HepG2 (cell line): Measurements from ENCODE around the gene VAMP4. TPM values are rescaled to one million over a fixed set of nuclear protein-coding genes. Genes with fewer than 3 reads are reported as not detected.

Experiments used
- KMT2A ChIP-seq: sonication (generic); formaldehyde crosslinking; IDR thresholded peaks from 2 replicates; pipeline ENCODE4 v1.4.0; 2020; ENCODE audit warnings: missing genetic modification reagents
- POLR2AphosphoS5 ChIP-seq: IDR thresholded peaks from 2 replicates; pipeline ENCODE4 v1.6.1; 2012; ENCODE audit warnings: low read depth, low read length
- RFXANK ChIP-seq: IDR thresholded peaks from 2 replicates; pipeline ENCODE4 v1.6.1; 2016
- TBX3 ChIP-seq: fragments of 450-650 bp; IDR thresholded peaks from 2 replicates; pipeline ENCODE4 v1.6.1; 2017; ENCODE audit warnings: antibody characterized with exemption, mild to moderate bottlenecking, inconsistent platforms, borderline replicate concordance
- ZC3H13 ChIP-seq: sonication (generic); formaldehyde crosslinking; IDR thresholded peaks from 2 replicates; pipeline ENCODE4 v1.8.1; 2023; ENCODE audit warnings: mild to moderate bottlenecking, missing genetic modification reagents, moderate library complexity
- ZNF326 ChIP-seq: sonication (generic); formaldehyde crosslinking; IDR thresholded peaks from 2 replicates; pipeline ENCODE4 v1.4.0; 2020; ENCODE audit warnings: missing genetic modification reagents, borderline replicate concordance
- ZNF367 ChIP-seq: sonication (generic); formaldehyde crosslinking; IDR thresholded peaks from 2 replicates; pipeline ENCODE4 v1.4.0; 2020; ENCODE audit warnings: missing genetic modification reagents, borderline replicate concordance
- ZNF484 ChIP-seq: sonication (generic); formaldehyde crosslinking; IDR thresholded peaks from 2 replicates; pipeline ENCODE4 v1.5.1; 2020; ENCODE audit warnings: mild to moderate bottlenecking, low read depth, missing genetic modification reagents, borderline replicate concordance
- polyA plus RNA-seq, 8 experiments: library from polyadenylated mRNA; depleted of rRNA in 3 of 8; stranded (reverse) in 7 of 8; unstranded in 1 of 8; fragments of >200 nt; fragmentation: Illumina TruSeq in 4 of 8; extraction: Trizol in 4 of 8; gene quantifications; 2 replicates each; pipeline versions ENCODE4 v1.2.1 to v1.2.3, GENCODE V29; 2011 to 2016; ENCODE audit warnings: low read depth in 4 of 8, missing spikeins in 1 of 8, mixed read lengths in 1 of 8; ENCODE audit not compliant: insufficient read depth in 1 of 8
- total RNA-seq, 5 experiments: library from RNA; depleted of rRNA; stranded (reverse); fragments of >200 nt; fragmentation: Illumina TruSeq; extraction: Trizol; gene quantifications; 2 replicates each; pipeline ENCODE4 v1.2.3, GENCODE V29; 2016; ENCODE audit warnings: low read depth in 1 of 5
- TF ChIP-seq, protein P1 (sequence below): sonication (generic); formaldehyde crosslinking; IDR thresholded peaks from one replicate; pipeline ENCODE4 v1.5.1; 2020; ENCODE audit warnings: mild to moderate bottlenecking, missing genetic modification reagents; ENCODE audit errors: not compliant biosample characterization
- TF ChIP-seq, protein P2 (sequence below): sonication (generic); formaldehyde crosslinking; IDR thresholded peaks from 2 replicates; pipeline ENCODE4 v1.4.0; 2020; ENCODE audit warnings: missing genetic modification reagents
- TF ChIP-seq, protein P3 (sequence below): sonication (generic); formaldehyde crosslinking; IDR thresholded peaks from 2 replicates; pipeline ENCODE4 v1.4.0; 2020; ENCODE audit warnings: missing genetic modification reagents
- TF ChIP-seq, protein P4 (sequence below): sonication (generic); formaldehyde crosslinking; IDR thresholded peaks from 2 replicates; pipeline ENCODE4 v1.4.0; 2020; ENCODE audit warnings: missing genetic modification reagents, borderline replicate concordance
- TF ChIP-seq, protein P5 (sequence below): sonication (generic); formaldehyde crosslinking; IDR thresholded peaks from 2 replicates; pipeline ENCODE4 v1.8.0; 2022; ENCODE audit warnings: mild to moderate bottlenecking, missing genetic modification reagents, moderate library complexity
- TF ChIP-seq, protein P6 (sequence below), 2 experiments: sonication (generic) in 1 of 2; formaldehyde crosslinking in 1 of 2; IDR thresholded peaks; 2 replicates each; pipeline versions ENCODE4 v1.4.0 to v1.6.1; 2018 to 2020; ENCODE audit warnings: missing genetic modification reagents in 2 of 2, borderline replicate concordance in 1 of 2, low read depth in 1 of 2, mild to moderate bottlenecking in 1 of 2, missing biosample characterization in 1 of 2

VAMP4 gene
- total and polyA plus RNA-seq, 2 of the 13 experiments (the other 11 are each of a cell fraction or from before 2014, with no cell fraction given), result 1.4 to 2.0 TPM

DNA sequence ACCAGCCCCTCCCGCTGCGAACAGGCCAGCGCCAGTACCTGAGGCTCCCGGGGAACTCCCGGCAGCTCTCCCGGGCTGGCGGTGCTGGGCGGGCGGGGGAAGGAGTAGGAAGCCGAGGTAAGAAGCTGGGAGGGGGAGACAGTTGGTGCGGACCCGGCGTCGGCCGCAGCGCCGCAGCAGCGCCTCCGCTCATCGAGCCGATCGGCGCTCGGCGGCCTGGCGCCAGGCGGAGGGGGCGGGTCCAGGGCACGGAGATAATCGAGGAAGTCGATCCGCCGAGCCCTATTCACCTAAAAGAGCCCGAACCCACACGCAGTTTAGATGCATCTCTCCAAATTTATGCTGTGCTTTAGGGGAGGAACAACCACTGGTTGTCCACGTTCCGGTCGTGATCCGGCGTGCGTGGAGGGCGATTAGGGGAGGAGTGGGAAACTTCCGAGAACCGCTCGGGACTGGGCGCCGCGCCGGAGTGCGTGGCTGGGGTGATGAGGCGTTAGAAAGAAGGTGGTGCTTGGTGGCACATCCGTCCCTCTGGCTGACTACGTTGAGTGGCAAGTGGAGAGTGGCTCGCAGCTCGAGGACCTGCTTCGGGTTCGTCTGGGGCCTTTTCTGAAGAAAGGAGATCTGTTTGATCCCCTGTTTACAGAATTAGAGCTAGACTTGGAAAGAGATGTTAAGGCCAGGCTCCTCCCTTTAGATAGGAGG, at the start of gene VAMP4 (continued):
- TF ChIP-seq, protein P1, sequence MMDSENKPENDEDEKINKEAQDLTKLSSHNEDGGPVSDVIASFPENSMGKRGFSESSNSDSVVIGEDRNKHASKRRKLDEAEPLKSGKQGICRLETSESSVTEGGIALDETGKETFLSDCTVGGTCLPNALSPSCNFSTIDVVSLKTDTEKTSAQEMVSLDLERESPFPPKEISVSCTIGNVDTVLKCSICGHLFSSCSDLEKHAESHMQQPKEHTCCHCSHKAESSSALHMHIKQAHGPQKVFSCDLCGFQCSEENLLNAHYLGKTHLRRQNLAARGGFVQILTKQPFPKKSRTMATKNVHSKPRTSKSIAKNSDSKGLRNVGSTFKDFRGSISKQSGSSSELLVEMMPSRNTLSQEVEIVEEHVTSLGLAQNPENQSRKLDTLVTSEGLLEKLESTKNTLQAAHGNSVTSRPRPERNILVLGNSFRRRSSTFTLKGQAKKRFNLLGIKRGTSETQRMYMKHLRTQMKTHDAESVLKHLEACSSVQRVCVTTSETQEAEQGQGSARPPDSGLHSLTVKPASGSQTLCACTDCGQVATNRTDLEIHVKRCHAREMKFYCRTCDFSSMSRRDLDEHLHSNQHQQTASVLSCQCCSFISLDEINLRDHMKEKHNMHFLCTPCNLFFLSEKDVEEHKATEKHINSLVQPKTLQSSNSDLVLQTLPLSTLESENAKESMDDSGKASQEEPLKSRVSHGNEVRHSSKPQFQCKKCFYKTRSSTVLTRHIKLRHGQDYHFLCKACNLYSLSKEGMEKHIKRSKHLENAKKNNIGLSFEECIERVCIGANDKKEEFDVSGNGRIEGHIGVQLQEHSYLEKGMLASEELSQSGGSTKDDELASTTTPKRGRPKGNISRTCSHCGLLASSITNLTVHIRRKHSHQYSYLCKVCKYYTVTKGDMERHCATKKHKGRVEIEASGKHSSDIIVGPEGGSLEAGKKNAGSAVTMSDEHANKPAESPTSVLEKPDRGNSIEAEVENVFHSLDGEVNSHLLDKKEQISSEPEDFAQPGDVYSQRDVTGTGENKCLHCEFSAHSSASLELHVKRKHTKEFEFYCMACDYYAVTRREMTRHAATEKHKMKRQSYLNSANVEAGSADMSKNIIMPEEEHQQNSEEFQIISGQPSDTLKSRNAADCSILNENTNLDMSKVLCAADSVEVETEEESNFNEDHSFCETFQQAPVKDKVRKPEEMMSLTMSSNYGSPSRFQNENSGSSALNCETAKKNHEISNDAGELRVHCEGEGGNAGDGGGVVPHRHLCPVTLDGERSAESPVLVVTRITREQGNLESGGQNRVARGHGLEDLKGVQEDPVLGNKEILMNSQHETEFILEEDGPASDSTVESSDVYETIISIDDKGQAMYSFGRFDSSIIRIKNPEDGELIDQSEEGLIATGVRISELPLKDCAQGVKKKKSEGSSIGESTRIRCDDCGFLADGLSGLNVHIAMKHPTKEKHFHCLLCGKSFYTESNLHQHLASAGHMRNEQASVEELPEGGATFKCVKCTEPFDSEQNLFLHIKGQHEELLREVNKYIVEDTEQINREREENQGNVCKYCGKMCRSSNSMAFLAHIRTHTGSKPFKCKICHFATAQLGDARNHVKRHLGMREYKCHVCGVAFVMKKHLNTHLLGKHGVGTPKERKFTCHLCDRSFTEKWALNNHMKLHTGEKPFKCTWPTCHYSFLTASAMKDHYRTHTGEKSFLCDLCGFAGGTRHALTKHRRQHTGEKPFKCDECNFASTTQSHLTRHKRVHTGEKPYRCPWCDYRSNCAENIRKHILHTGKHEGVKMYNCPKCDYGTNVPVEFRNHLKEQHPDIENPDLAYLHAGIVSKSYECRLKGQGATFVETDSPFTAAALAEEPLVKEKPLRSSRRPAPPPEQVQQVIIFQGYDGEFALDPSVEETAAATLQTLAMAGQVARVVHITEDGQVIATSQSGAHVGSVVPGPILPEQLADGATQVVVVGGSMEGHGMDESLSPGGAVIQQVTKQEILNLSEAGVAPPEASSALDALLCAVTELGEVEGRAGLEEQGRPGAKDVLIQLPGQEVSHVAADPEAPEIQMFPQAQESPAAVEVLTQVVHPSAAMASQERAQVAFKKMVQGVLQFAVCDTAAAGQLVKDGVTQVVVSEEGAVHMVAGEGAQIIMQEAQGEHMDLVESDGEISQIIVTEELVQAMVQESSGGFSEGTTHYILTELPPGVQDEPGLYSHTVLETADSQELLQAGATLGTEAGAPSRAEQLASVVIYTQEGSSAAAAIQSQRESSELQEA (CRISPR knock-in tag), result no peak
- TF ChIP-seq, protein P2, sequence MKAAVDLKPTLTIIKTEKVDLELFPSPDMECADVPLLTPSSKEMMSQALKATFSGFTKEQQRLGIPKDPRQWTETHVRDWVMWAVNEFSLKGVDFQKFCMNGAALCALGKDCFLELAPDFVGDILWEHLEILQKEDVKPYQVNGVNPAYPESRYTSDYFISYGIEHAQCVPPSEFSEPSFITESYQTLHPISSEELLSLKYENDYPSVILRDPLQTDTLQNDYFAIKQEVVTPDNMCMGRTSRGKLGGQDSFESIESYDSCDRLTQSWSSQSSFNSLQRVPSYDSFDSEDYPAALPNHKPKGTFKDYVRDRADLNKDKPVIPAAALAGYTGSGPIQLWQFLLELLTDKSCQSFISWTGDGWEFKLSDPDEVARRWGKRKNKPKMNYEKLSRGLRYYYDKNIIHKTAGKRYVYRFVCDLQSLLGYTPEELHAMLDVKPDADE (CRISPR knock-in tag), result no peak
- TF ChIP-seq RFXANK (CRISPR knock-in tag), result no peak
- TF ChIP-seq TBX3, result peak; percentile 55; the same call in 1 of the 2 replicates
- TF ChIP-seq KMT2A (CRISPR knock-in tag), result peak; percentile 90; the same call in 1 of the 2 replicates
- TF ChIP-seq, protein P3, sequence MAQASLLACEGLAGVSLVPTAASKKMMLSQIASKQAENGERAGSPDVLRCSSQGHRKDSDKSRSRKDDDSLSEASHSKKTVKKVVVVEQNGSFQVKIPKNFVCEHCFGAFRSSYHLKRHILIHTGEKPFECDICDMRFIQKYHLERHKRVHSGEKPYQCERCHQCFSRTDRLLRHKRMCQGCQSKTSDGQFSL, result peak; percentile 76
- no peak for TF ChIP-seq ZNF367
- TF ChIP-seq, protein P4, sequence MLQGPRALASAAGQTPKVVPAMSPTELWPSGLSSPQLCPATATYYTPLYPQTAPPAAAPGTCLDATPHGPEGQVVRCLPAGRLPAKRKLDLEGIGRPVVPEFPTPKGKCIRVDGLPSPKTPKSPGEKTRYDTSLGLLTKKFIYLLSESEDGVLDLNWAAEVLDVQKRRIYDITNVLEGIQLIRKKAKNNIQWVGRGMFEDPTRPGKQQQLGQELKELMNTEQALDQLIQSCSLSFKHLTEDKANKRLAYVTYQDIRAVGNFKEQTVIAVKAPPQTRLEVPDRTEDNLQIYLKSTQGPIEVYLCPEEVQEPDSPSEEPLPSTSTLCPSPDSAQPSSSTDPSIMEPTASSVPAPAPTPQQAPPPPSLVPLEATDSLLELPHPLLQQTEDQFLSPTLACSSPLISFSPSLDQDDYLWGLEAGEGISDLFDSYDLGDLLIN, result no peak
- TF ChIP-seq POLR2AphosphoS5, result peak; percentile 86
- no peak for TF ChIP-seq ZC3H13 (CRISPR knock-in tag)
- TF ChIP-seq, protein P5, sequence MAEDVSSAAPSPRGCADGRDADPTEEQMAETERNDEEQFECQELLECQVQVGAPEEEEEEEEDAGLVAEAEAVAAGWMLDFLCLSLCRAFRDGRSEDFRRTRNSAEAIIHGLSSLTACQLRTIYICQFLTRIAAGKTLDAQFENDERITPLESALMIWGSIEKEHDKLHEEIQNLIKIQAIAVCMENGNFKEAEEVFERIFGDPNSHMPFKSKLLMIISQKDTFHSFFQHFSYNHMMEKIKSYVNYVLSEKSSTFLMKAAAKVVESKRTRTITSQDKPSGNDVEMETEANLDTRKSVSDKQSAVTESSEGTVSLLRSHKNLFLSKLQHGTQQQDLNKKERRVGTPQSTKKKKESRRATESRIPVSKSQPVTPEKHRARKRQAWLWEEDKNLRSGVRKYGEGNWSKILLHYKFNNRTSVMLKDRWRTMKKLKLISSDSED (CRISPR knock-in tag), result no peak
- TF ChIP-seq ZNF484, result no peak
- TF ChIP-seq ZNF326, result no peak
- TF ChIP-seq, protein P6, sequence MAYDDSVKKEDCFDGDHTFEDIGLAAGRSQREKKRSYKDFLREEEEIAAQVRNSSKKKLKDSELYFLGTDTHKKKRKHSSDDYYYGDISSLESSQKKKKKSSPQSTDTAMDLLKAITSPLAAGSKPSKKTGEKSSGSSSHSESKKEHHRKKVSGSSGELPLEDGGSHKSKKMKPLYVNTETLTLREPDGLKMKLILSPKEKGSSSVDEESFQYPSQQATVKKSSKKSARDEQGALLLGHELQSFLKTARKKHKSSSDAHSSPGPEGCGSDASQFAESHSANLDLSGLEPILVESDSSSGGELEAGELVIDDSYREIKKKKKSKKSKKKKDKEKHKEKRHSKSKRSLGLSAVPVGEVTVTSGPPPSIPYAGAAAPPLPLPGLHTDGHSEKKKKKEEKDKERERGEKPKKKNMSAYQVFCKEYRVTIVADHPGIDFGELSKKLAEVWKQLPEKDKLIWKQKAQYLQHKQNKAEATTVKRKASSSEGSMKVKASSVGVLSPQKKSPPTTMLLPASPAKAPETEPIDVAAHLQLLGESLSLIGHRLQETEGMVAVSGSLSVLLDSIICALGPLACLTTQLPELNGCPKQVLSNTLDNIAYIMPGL (CRISPR knock-in tag; IDR thresholded peaks at IDR 0.05; ENCODE audit: borderline replicate concordance in 1 of 2, low read depth in 1 of 2), result peak; percentile 78 to 95
